Measurements from ENCODE around the gene CYP3A7.

Gene CYP3A7

GRCh38 chr7:99730992-99731391 is 4.0 kb downstream of the CYP3A7 start:
- Histone ChIP-seq H3K9me3 (replicated peaks; ENCODE audit: insufficient read depth, low read length) (no peaks in the 10 kb centered on the region), H3K9me2 (replicated peaks; ENCODE audit: insufficient read depth, low read length) (no peaks in the 10 kb centered on the region), H4K20me1 (ENCODE audit: insufficient read depth, low read length) (no peaks in the 10 kb centered on the region), H3K9ac (ENCODE audit: low read length) (no peak overlapping the region), H3F3A (ENCODE audit: insufficient read depth, low read length) (no peaks in the 10 kb centered on the region), H3K4me2 (ENCODE audit: low read depth, low read length) (no peak overlapping the region), H3K4me1 (ENCODE audit: low read length) (no peaks in the 10 kb centered on the region), H2AFZ (ENCODE audit: low read length) (no peak overlapping the region), H3K79me2 (ENCODE audit: low read length) (no peaks in the 10 kb centered on the region), H3K27me3 (replicated peaks; ENCODE audit: insufficient read depth, low read length) (no peaks in the 10 kb centered on the region), H3K27ac (ENCODE audit: low read length) (no peak overlapping the region), H3K4me3 (ENCODE audit: low read length) (no peak overlapping the region), H3K36me3 (replicated peaks; ENCODE audit: insufficient read depth, low read length) (no peaks in the 10 kb centered on the region)
- TF ChIP-seq EZH2 (optimal IDR thresholded peaks at IDR 0.05; ENCODE audit: low read depth, low read length) (no peak), CTCF (IDR thresholded peaks at IDR 0.05; ENCODE audit: low read length) (no peak), EZH2phosphoT487 (IDR thresholded peaks at IDR 0.05; ENCODE audit: low read length) (no peak)
- no peak for DNase-seq

- H3K27me3 ChIP-seq (replicated peaks; ENCODE audit: insufficient read depth, low read length): no peaks in the 10 kb centered on the region
- no peaks in the 10 kb centered on the region for H4K20me1 ChIP-seq (ENCODE audit: insufficient read depth, low read length)
- no peaks in the 10 kb centered on the region for H3K9me2 ChIP-seq (replicated peaks; ENCODE audit: insufficient read depth, low read length)
- H3K4me2 ChIP-seq (ENCODE audit: low read depth, low read length): no peak overlapping the region
- no peaks in the 10 kb centered on the region for H3K79me2 ChIP-seq (ENCODE audit: low read length)
- no peaks in the 10 kb centered on the region for H3F3A ChIP-seq (ENCODE audit: insufficient read depth, low read length)
- TF ChIP-seq EZH2 (optimal IDR thresholded peaks at IDR 0.05; ENCODE audit: low read depth, low read length): no peak
- TF ChIP-seq EZH2phosphoT487 (IDR thresholded peaks at IDR 0.05; ENCODE audit: low read length): no peak
- TF ChIP-seq CTCF (IDR thresholded peaks at IDR 0.05; ENCODE audit: low read length): no peak
- H3K36me3 ChIP-seq (replicated peaks; ENCODE audit: insufficient read depth, low read length): no peaks in the 10 kb centered on the region
- H3K9me3 ChIP-seq (replicated peaks; ENCODE audit: insufficient read depth, low read length): no peaks in the 10 kb centered on the region
- H3K27ac ChIP-seq (ENCODE audit: low read length): no peak overlapping the region
- H3K9ac ChIP-seq (ENCODE audit: low read length): no peak overlapping the region
- no peak for DNase-seq
- no peak overlapping the region for H3K4me3 ChIP-seq (ENCODE audit: low read length)
- no peak overlapping the region for H2AFZ ChIP-seq (ENCODE audit: low read length)
- no peaks in the 10 kb centered on the region for H3K4me1 ChIP-seq (ENCODE audit: low read length)
Observed at GRCh38 chr7:99730238-99730810, 4.7 kb downstream of the CYP3A7 start.

GRCh38 chr7:99729486-99730237 is 5.3 kb downstream of the CYP3A7 start:
- H3K4me2 ChIP-seq (ENCODE audit: low read depth, low read length): no peak overlapping the region
- H3K79me2 ChIP-seq (ENCODE audit: low read length): no peaks in the 10 kb centered on the region
- H3K27me3 ChIP-seq (replicated peaks; ENCODE audit: insufficient read depth, low read length): no peaks in the 10 kb centered on the region
- H3K4me3 ChIP-seq (ENCODE audit: low read length): no peak overlapping the region
- H3K9ac ChIP-seq (ENCODE audit: low read length): no peak overlapping the region
- no peak overlapping the region for H3K27ac ChIP-seq (ENCODE audit: low read length)
- H3K4me1 ChIP-seq (ENCODE audit: low read length): no peaks in the 10 kb centered on the region
- H3K36me3 ChIP-seq (replicated peaks; ENCODE audit: insufficient read depth, low read length): no peaks in the 10 kb centered on the region
- H3K9me3 ChIP-seq (replicated peaks; ENCODE audit: insufficient read depth, low read length): no peaks in the 10 kb centered on the region
- DNase-seq: no peak
- H2AFZ ChIP-seq (ENCODE audit: low read length): no peak overlapping the region
- H4K20me1 ChIP-seq (ENCODE audit: insufficient read depth, low read length): no peaks in the 10 kb centered on the region
- no peaks in the 10 kb centered on the region for H3F3A ChIP-seq (ENCODE audit: insufficient read depth, low read length)
- H3K9me2 ChIP-seq (replicated peaks; ENCODE audit: insufficient read depth, low read length): no peaks in the 10 kb centered on the region
- TF ChIP-seq EZH2phosphoT487 (IDR thresholded peaks at IDR 0.05; ENCODE audit: low read length) (no peak), EZH2 (optimal IDR thresholded peaks at IDR 0.05; ENCODE audit: low read depth, low read length) (no peak), CTCF (IDR thresholded peaks at IDR 0.05; ENCODE audit: low read length) (no peak)
